K562 (cell line): ENCODE results near the gene DIS3L. TPM values are rescaled to one million over a fixed set of nuclear protein-coding genes. Genes with fewer than 3 reads are reported as not detected.
A peak's percentile ranks its signal among the peaks of the same experiment; 100 is the strongest.

Experiments
- CEBPZ ChIP-seq: fragments of 150-350 bp; IDR thresholded peaks from 2 replicates; pipeline ENCODE4 v1.6.1; 2014; ENCODE audit warnings: low read depth, mild to moderate bottlenecking, low read length, borderline replicate concordance
- E2F3 ChIP-seq: fragments of 250-450 bp; sonication (Bioruptor Pico); IDR thresholded peaks from 2 replicates; pipeline ENCODE4 v1.4.0; 2020; ENCODE audit warnings: mild to moderate bottlenecking
- ESRRA ChIP-seq: fragments of 450-650 bp; IDR thresholded peaks from 2 replicates; pipeline ENCODE4 v1.6.1; 2014; ENCODE audit warnings: low read depth, mild to moderate bottlenecking, moderate library complexity, borderline replicate concordance
- ETS1 ChIP-seq: conservative IDR thresholded peaks from 2 replicates; pipeline ENCODE4 v1.6.1; 2011; ENCODE audit warnings: low read depth, mild to moderate bottlenecking, low read length; ENCODE audit not compliant: control insufficient read depth
- KAT8 ChIP-seq: fragments of 450-650 bp; IDR thresholded peaks from 2 replicates; pipeline ENCODE4 v1.6.1; 2016; ENCODE audit warnings: low read depth, mild to moderate bottlenecking
- MTA1 ChIP-seq: fragments of 450-650 bp; IDR thresholded peaks from 2 replicates; pipeline ENCODE4 v1.6.1; 2017; ENCODE audit warnings: borderline replicate concordance
- NCOA6 ChIP-seq: fragments of 450-650 bp; IDR thresholded peaks from 2 replicates; pipeline ENCODE4 v1.6.1; 2017; ENCODE audit warnings: mild to moderate bottlenecking
- NR2C2 ChIP-seq, 2 experiments: fragments of 200-800 bp in 1 of 2; sonication (Bioruptor generic) in 1 of 2; sonication (generic) in 1 of 2; formaldehyde crosslinking in 1 of 2; IDR thresholded peaks; 2 replicates each; pipeline versions ENCODE4 v1.6.1 to v1.8.0; 2016 to 2022; ENCODE audit warnings: mild to moderate bottlenecking in 1 of 2, missing compliant biosample characterization in 1 of 2, missing genetic modification characterization in 1 of 2, missing genetic modification reagents in 1 of 2
- POLR2AphosphoS2 ChIP-seq: IDR thresholded peaks from 2 replicates; pipeline ENCODE4 v1.6.1; 2012; ENCODE audit warnings: low read length, improper control_type of control experiment
- RNF2 ChIP-seq: sonication (generic); IDR thresholded peaks from 2 replicates; pipeline ENCODE4 v1.6.1; 2016
- TAF15 ChIP-seq: fragments of 200-400 bp; formaldehyde crosslinking; IDR thresholded peaks from 2 replicates; pipeline ENCODE4 v1.6.1; 2017; ENCODE audit warnings: mild to moderate bottlenecking, low read depth, low read length, moderate library complexity
- ZKSCAN3 ChIP-seq: fragments of 250-450 bp; sonication (Bioruptor Pico); IDR thresholded peaks from 2 replicates; pipeline ENCODE4 v1.4.0; 2020
- ZNF121 ChIP-seq: sonication (generic); formaldehyde crosslinking; conservative IDR thresholded peaks from 2 replicates; pipeline ENCODE4 v1.8.0; 2022; ENCODE audit warnings: missing genetic modification reagents
- ZNF445 ChIP-seq: fragments of 250-450 bp; sonication (Bioruptor Pico); IDR thresholded peaks from 2 replicates; pipeline ENCODE4 v1.4.0; 2020; ENCODE audit warnings: low read depth, mild to moderate bottlenecking, moderate library complexity
- ZNF780A ChIP-seq: fragments of 250-450 bp; sonication (Bioruptor Pico); IDR thresholded peaks from 2 replicates; pipeline ENCODE4 v1.5.0; 2021; ENCODE audit warnings: mild to moderate bottlenecking
- polyA plus RNA-seq, 8 experiments: library from polyadenylated mRNA; depleted of rRNA in 4 of 8; stranded (reverse) in 5 of 8; unstranded in 3 of 8; fragments of >200 nt; fragmentation: Nextera tagmentation in 2 of 8; fragmentation: Illumina TruSeq in 1 of 8; extraction: Ambion mirVana in 2 of 8; extraction: Trizol in 1 of 8; gene quantifications; 2 replicates each; pipeline versions ENCODE4 v1.2.1 to v1.2.3, GENCODE V29; 2011 to 2014; ENCODE audit warnings: inconsistent platforms in 1 of 8, missing spikeins in 1 of 8
- total RNA-seq, 7 experiments: library from RNA; depleted of rRNA in 6 of 7; stranded (reverse); fragments of >200 nt in 6 of 7; fragmentation: Illumina TruSeq in 2 of 7; extraction: Trizol in 2 of 7; gene quantifications; 2 replicates each; pipeline versions ENCODE4 v1.2.1 to v1.2.3, GENCODE V29; 2011 to 2021; ENCODE audit warnings: low replicate concordance in 1 of 7
- TF ChIP-seq, protein P1 (sequence below): fragments of 450-650 bp; IDR thresholded peaks from 2 replicates; pipeline ENCODE4 v1.6.1; 2016
- TF ChIP-seq, protein P2 (sequence below): fragments of 450-650 bp; IDR thresholded peaks from 2 replicates; pipeline ENCODE4 v1.6.1; 2018; ENCODE audit warnings: mild to moderate bottlenecking, low read depth; ENCODE audit not compliant: partially characterized antibody
- TF ChIP-seq, protein P3 (sequence below): fragments of 450-650 bp; conservative IDR thresholded peaks from 2 replicates; pipeline ENCODE4 v1.6.1; 2016; ENCODE audit warnings: missing genetic modification characterization, low read depth, mild to moderate bottlenecking, missing compliant biosample characterization, moderate library complexity

DIS3L gene
- total and polyA plus RNA-seq, 9 of the 15 experiments (the other 6 are each of a cell fraction or from before 2014, with no cell fraction given), result 5.9 to 34.6 (median 16.9) TPM

GRCh38 chr15:66323312-66323928 lies 30.1 kb downstream of the DIS3L start (continued):
- TF ChIP-seq, protein P1, sequence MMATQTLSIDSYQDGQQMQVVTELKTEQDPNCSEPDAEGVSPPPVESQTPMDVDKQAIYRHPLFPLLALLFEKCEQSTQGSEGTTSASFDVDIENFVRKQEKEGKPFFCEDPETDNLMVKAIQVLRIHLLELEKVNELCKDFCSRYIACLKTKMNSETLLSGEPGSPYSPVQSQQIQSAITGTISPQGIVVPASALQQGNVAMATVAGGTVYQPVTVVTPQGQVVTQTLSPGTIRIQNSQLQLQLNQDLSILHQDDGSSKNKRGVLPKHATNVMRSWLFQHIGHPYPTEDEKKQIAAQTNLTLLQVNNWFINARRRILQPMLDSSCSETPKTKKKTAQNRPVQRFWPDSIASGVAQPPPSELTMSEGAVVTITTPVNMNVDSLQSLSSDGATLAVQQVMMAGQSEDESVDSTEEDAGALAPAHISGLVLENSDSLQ, result peak; percentile 91
- TF ChIP-seq NR2C2 (CRISPR knock-in tag; IDR thresholded peaks at IDR 0.05), result no peak
- peak; percentile 95 for TF ChIP-seq NR2C2 (tag; IDR thresholded peaks at IDR 0.05)
- no peak for TF ChIP-seq TAF15
- TF ChIP-seq ZNF445 (CRISPR knock-in tag), result no peak
- no peak; the same call in 1 of the 2 replicates for TF ChIP-seq RNF2
- TF ChIP-seq ESRRA, result peak; percentile 48; the same call in 1 of the 2 replicates
- TF ChIP-seq POLR2AphosphoS2, result no peak
- no peak for TF ChIP-seq ZNF121 (CRISPR knock-in tag)
- TF ChIP-seq, protein P2, sequence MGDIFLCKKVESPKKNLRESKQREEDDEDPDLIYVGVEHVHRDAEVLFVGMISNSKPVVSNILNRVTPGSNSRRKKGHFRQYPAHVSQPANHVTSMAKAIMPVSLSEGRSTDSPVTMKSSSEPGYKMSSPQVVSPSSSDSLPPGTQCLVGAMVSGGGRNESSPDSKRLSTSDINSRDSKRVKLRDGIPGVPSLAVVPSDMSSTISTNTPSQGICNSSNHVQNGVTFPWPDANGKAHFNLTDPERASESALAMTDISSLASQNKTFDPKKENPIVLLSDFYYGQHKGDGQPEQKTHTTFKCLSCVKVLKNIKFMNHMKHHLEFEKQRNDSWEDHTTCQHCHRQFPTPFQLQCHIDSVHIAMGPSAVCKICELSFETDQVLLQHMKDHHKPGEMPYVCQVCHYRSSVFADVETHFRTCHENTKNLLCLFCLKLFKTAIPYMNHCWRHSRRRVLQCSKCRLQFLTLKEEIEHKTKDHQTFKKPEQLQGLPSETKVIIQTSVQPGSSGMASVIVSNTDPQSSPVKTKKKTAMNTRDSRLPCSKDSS, result no peak
- TF ChIP-seq NCOA6, result no peak
- TF ChIP-seq ETS1, result no peak
- TF ChIP-seq ZKSCAN3 (CRISPR knock-in tag), result no peak
- no peak for TF ChIP-seq KAT8
- TF ChIP-seq MTA1, result 0 out of 2 replicates have a peak, but pooled peaks have one; percentile 16
- TF ChIP-seq CEBPZ, result no peak
- no peak for TF ChIP-seq ZNF780A (CRISPR knock-in tag)
- TF ChIP-seq, protein P3, sequence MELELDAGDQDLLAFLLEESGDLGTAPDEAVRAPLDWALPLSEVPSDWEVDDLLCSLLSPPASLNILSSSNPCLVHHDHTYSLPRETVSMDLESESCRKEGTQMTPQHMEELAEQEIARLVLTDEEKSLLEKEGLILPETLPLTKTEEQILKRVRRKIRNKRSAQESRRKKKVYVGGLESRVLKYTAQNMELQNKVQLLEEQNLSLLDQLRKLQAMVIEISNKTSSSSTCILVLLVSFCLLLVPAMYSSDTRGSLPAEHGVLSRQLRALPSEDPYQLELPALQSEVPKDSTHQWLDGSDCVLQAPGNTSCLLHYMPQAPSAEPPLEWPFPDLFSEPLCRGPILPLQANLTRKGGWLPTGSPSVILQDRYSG, result no peak
- no peak for TF ChIP-seq E2F3
